ENCODE results near the gene CLEC11A.
"Not testable (repeated sequence)": the region's sequence is repeated elsewhere in the genome, so short reads cannot be mapped to it uniquely, and the experiment has no call there.

Gene CLEC11A

GRCh38 chr19:50743537-50743936 is 20.4 kb downstream of the CLEC11A start:
- no peak for TF ChIP-seq POLR2A (IDR thresholded peaks at IDR 0.05; ENCODE audit: low read depth, low read length)
- DNase-seq (ENCODE audit: insufficient read length, low spot score) (no peak), FAIRE-seq (no peak)

GRCh38 chr19:50745221-50745620 is 22.1 kb downstream of the CLEC11A start:
- DNase-seq (ENCODE audit: insufficient read length, low spot score), result no peak
- no peak for TF ChIP-seq POLR2A (IDR thresholded peaks at IDR 0.05; ENCODE audit: low read depth, low read length)
- no peak for FAIRE-seq

GRCh38 chr19:50747141-50747540 is 24.0 kb downstream of the CLEC11A start:
- not testable (repeated sequence) for DNase-seq (ENCODE audit: insufficient read length, low spot score); FAIRE-seq

- FAIRE-seq (no peak), DNase-seq (ENCODE audit: insufficient read length, low spot score) (no peak)
- no peak for TF ChIP-seq POLR2A (IDR thresholded peaks at IDR 0.05; ENCODE audit: low read depth, low read length)
These were observed 26.3 kb downstream of the CLEC11A start for GRCh38 chr19:50749490-50749889.

GRCh38 chr19:50750010-50750409 is 26.8 kb downstream of the CLEC11A start:
- DNase-seq (ENCODE audit: insufficient read length, low spot score) (no peak), FAIRE-seq (no peak)
- TF ChIP-seq POLR2A (IDR thresholded peaks at IDR 0.05; ENCODE audit: low read depth, low read length), result no peak

- FAIRE-seq, result no peak
- no peak for DNase-seq (ENCODE audit: insufficient read length, low spot score)
- no peak for TF ChIP-seq POLR2A (IDR thresholded peaks at IDR 0.05; ENCODE audit: low read depth, low read length)
These were observed 30.7 kb downstream of the CLEC11A start for GRCh38 chr19:50753879-50754278.

- FAIRE-seq, result peak; percentile 95
These were observed 33.1 kb downstream of the CLEC11A start for GRCh38 chr19:50756244-50756643.

GRCh38 chr19:50757624-50758023 is 34.5 kb downstream of the CLEC11A start:
- not testable (repeated sequence) for FAIRE-seq; DNase-seq (ENCODE audit: insufficient read length, low spot score)

More at GRCh38 chr19:50756244-50756643, 33.1 kb downstream of the CLEC11A start:
- not testable (repeated sequence) for DNase-seq (ENCODE audit: insufficient read length, low spot score)

GRCh38 chr19:50759076-50759475 is 35.9 kb downstream of the CLEC11A start:
- DNase-seq (ENCODE audit: insufficient read length, low spot score); FAIRE-seq: not testable (repeated sequence)

- no peak for FAIRE-seq
- no peak for DNase-seq (ENCODE audit: insufficient read length, low spot score)
- no peak for TF ChIP-seq POLR2A (IDR thresholded peaks at IDR 0.05; ENCODE audit: low read depth, low read length)
These were observed 36.7 kb downstream of the CLEC11A start for GRCh38 chr19:50759886-50760285.

- FAIRE-seq; DNase-seq (ENCODE audit: insufficient read length, low spot score): not testable (repeated sequence)
These were observed 38.3 kb downstream of the CLEC11A start for GRCh38 chr19:50761501-50761900.

GRCh38 chr19:50763521-50763920 is 40.4 kb downstream of the CLEC11A start:
- FAIRE-seq; DNase-seq (ENCODE audit: insufficient read length, low spot score): not testable (repeated sequence)

- FAIRE-seq (no peak), DNase-seq (ENCODE audit: insufficient read length, low spot score) (no peak)
- TF ChIP-seq POLR2A (IDR thresholded peaks at IDR 0.05; ENCODE audit: low read depth, low read length), result no peak
These were observed 41.2 kb downstream of the CLEC11A start for GRCh38 chr19:50764409-50764808.

GRCh38 chr19:50766746-50767145 is 43.6 kb downstream of the CLEC11A start:
- FAIRE-seq; DNase-seq (ENCODE audit: insufficient read length, low spot score): not testable (repeated sequence)

GRCh38 chr19:50767263-50767662 is 44.1 kb downstream of the CLEC11A start:
- not testable (repeated sequence) for DNase-seq (ENCODE audit: insufficient read length, low spot score)
- FAIRE-seq, result peak; percentile 92

- FAIRE-seq, result no peak
- DNase-seq (ENCODE audit: insufficient read length, low spot score), result no peak
- TF ChIP-seq POLR2A (IDR thresholded peaks at IDR 0.05; ENCODE audit: low read depth, low read length), result no peak
These were observed 45.1 kb downstream of the CLEC11A start for GRCh38 chr19:50768277-50768676.

GRCh38 chr19:50770164-50770563 is 47.0 kb downstream of the CLEC11A start, which contains the start of gene GPR32:
Gene GPR32, plus strand, starts transcription at chr19:50770464. Its CDS starts 137 bp downstream, at chr19:50770601.
- FAIRE-seq; DNase-seq (ENCODE audit: insufficient read length, low spot score): not testable (repeated sequence)
